Kidney epithelial cell (primary cell): Measurements from ENCODE around the gene HERPUD1. TPM values are rescaled to one million over a fixed set of nuclear protein-coding genes. Genes with fewer than 3 reads are reported as not detected.

ENCODE experiments used
- DNase-seq: peaks from one replicate; pipeline ENCODE4 v3.0.0-alpha.2; 2010; ENCODE audit warnings: low read depth
- H3K27me3 ChIP-seq: 2 replicates; pipeline ENCODE4 v1.6.0; 2011; ENCODE audit warnings: low read length; ENCODE audit not compliant: control insufficient read depth, insufficient read depth
- H3K36me3 ChIP-seq: 2 replicates; pipeline ENCODE4 v1.5.1; 2011; ENCODE audit warnings: low read length; ENCODE audit not compliant: control insufficient read depth, insufficient read depth
- H3K4me3 ChIP-seq: 2 replicates; pipeline ENCODE4 v1.5.1; 2011; ENCODE audit warnings: low read depth, mild to moderate bottlenecking, control low read depth, low read length
- CTCF ChIP-seq: IDR thresholded peaks from 2 replicates; pipeline ENCODE4 v1.5.1; 2011; ENCODE audit warnings: mild to moderate bottlenecking, moderate library complexity, low read length, control low read depth, inconsistent platforms; ENCODE audit not compliant: insufficient read depth, poor library complexity, severe bottlenecking
- total RNA-seq: library from RNA; depleted of rRNA; stranded (reverse); fragments of >200 nt; gene quantifications from 2 replicates; pipeline ENCODE4 v1.2.3, GENCODE V29; 2015

HERPUD1 gene
- total RNA-seq, 1 donor from 2014 or later = 321 TPM

GRCh38 chr16:56886826-56887225, 45.1 kb upstream of the HERPUD1 start:
- no peaks in the 10 kb centered on the region for H3K27me3 ChIP-seq
- no peak for DNase-seq
- H3K36me3 ChIP-seq = no peaks in the 10 kb centered on the region
- TF ChIP-seq CTCF = no peak
- no peak overlapping the region for H3K4me3 ChIP-seq

GRCh38 chr16:56888806-56889205, 43.1 kb upstream of the HERPUD1 start:
- Histone ChIP-seq H3K36me3 (no peaks in the 10 kb centered on the region), H3K4me3 (no peak overlapping the region), H3K27me3 (no peaks in the 10 kb centered on the region)
- no peak for DNase-seq
- TF ChIP-seq CTCF = no peak

- Histone ChIP-seq H3K4me3 (no peak overlapping the region), H3K27me3 (no peaks in the 10 kb centered on the region), H3K36me3 (no peaks in the 10 kb centered on the region)
- no peak for DNase-seq
- no peak for TF ChIP-seq CTCF
Measured at GRCh38 chr16:56889206-56889605, 42.7 kb upstream of the HERPUD1 start.

- H3K4me3 ChIP-seq = no peak overlapping the region
- H3K36me3 ChIP-seq = no peaks in the 10 kb centered on the region
- no peaks in the 10 kb centered on the region for H3K27me3 ChIP-seq
- no peak for DNase-seq
- TF ChIP-seq CTCF = no peak
Measured at GRCh38 chr16:56891685-56892084, 40.3 kb upstream of the HERPUD1 start.

GRCh38 chr16:56892705-56893104, 39.2 kb upstream of the HERPUD1 start:
- no peaks in the 10 kb centered on the region for H3K27me3 ChIP-seq
- TF ChIP-seq CTCF = no peak
- no peaks in the 10 kb centered on the region for H3K36me3 ChIP-seq
- DNase-seq = no peak
- H3K4me3 ChIP-seq = no peak overlapping the region

- Histone ChIP-seq H3K4me3 (no peak overlapping the region), H3K36me3 (no peaks in the 10 kb centered on the region), H3K27me3 (no peaks in the 10 kb centered on the region)
- TF ChIP-seq CTCF = no peak
- DNase-seq = no peak
Measured at GRCh38 chr16:56894331-56894917, 37.5 kb upstream of the HERPUD1 start.
